RWPE1 (cell line): ENCODE results near the gene KDM8.
A peak's percentile ranks its signal among the peaks of the same experiment; 100 is the strongest.

Experiments
- CTCF ChIA-PET: fragments of 350-600 bp; sonication (Branson Sonifier 250); formaldehyde crosslinking; extraction: SDS; loops from one replicate; lab custom pipeline; 2021; lab: Yijun Ruan, JAX
- POLR2A ChIA-PET: fragments of 400-600 bp; formaldehyde crosslinking; extraction: SDS; loops from one replicate; lab custom pipeline; 2020; ENCODE audit warnings: antibody characterized with exemption; ENCODE audit not compliant: low non-redundant PET; lab: Yijun Ruan, JAX
- DNase-seq: peaks from one replicate; pipeline ENCODE4 v3.0.0; 2012; ENCODE audit warnings: low spot score
- H3K27ac ChIP-seq: fragments of 450-650 bp; 2 replicates; pipeline ENCODE4 v1.5.1; 2017
- TF ChIP-seq, protein P1 (sequence below): fragments of 450-650 bp; conservative IDR thresholded peaks from 2 replicates; pipeline ENCODE4 v1.5.1; 2017; ENCODE audit warnings: low read depth, mild to moderate bottlenecking

The KDM8 gene

GRCh38 chr16:27226976-27227705 is 23.8 kb downstream of the KDM8 start:
- H3K27ac ChIP-seq: peak overlapping the region; percentile 59
- ChIA-PET CTCF (interaction anchor here (0.6 to 1.1 kb wide), 4 partner anchors 85 to 746 kb away, joined by 3 to 7 read pairs (median 5); no protein-coding TSS in a partner anchor), POLR2A (no interaction called here)
- DNase-seq: no peak
- TF ChIP-seq, protein P1, sequence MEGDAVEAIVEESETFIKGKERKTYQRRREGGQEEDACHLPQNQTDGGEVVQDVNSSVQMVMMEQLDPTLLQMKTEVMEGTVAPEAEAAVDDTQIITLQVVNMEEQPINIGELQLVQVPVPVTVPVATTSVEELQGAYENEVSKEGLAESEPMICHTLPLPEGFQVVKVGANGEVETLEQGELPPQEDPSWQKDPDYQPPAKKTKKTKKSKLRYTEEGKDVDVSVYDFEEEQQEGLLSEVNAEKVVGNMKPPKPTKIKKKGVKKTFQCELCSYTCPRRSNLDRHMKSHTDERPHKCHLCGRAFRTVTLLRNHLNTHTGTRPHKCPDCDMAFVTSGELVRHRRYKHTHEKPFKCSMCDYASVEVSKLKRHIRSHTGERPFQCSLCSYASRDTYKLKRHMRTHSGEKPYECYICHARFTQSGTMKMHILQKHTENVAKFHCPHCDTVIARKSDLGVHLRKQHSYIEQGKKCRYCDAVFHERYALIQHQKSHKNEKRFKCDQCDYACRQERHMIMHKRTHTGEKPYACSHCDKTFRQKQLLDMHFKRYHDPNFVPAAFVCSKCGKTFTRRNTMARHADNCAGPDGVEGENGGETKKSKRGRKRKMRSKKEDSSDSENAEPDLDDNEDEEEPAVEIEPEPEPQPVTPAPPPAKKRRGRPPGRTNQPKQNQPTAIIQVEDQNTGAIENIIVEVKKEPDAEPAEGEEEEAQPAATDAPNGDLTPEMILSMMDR: no peak

- TF ChIP-seq, protein P1: no peak
- CTCF ChIA-PET: interaction anchor here (0.6 to 1.0 kb wide), 2 partner anchors 140 to 231 kb away, joined by 7 read pairs; no protein-coding TSS in a partner anchor
Measured at GRCh38 chr16:27228045-27228444, 24.7 kb downstream of the KDM8 start.

DNA sequence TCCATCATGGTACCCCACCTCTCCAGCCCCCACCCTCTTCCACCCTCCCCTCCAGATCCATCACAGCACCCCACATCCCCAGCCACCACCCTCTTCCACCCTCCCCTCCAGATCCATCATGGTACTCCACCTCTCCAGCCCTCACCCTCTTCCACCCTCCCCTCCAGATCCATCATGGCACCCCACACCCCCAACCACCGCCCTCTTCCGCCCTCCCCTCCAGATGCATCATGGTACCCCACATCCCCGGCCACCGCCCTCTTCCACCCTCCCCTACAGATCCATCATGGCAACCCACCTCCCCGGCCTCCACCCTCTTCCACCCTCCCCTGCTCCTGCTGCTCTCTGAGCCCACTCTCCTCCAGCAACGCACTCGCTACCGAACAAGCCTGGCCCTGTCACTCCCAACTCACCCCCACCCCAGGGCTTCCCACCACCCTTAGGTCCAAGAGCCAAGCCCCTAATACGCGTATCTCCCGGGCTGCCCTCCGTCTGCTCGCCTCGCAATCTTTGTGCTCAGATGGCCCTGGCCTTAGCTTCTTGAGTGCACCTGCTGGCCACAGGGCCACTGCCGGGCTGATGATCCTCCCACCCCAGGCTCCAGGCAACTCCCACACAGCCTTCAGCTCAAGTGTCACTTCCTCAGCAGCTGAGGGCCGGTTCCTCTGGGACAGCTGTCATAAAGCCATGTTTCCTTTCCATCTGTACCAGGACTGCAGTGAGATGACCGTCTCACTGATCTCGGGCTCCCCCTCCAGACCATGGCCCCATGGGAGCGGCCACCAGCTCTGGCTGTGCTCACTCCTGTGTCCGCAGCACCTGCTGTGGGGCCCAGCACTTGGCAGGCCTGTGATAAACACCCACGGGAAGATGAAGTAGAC is 25.5 kb downstream of the KDM8 start:
- CTCF ChIA-PET: interaction anchor here (0.6 kb wide), 1 partner anchor 104 kb away, joined by 3 read pairs; no protein-coding TSS in a partner anchor
- POLR2A ChIA-PET: no interaction called here
- TF ChIP-seq, protein P1: no peak
- no peak for DNase-seq
- H3K27ac ChIP-seq: no peak overlapping the region

More at GRCh38 chr16:27228045-27228444, 24.7 kb downstream of the KDM8 start:
- POLR2A ChIA-PET: no interaction called here
- no peak for DNase-seq
- peak overlapping the region; percentile 7; the same call in 1 of the 2 replicates for H3K27ac ChIP-seq

- CTCF ChIA-PET: no interaction called here
- no peak for DNase-seq
- POLR2A ChIA-PET: no interaction called here
- TF ChIP-seq, protein P1: no peak
- no peak overlapping the region for H3K27ac ChIP-seq
Measured at GRCh38 chr16:27229891-27230470, 26.7 kb downstream of the KDM8 start.

GRCh38 chr16:27230562-27231001 is 27.3 kb downstream of the KDM8 start:
- TF ChIP-seq, protein P1: no peak
- ChIA-PET CTCF (interaction anchor here (0.6 kb wide), 2 partner anchors 61 to 192 kb away, joined by 3 to 4 read pairs; no protein-coding TSS in a partner anchor), POLR2A (no interaction called here)
- DNase-seq: no peak
- H3K27ac ChIP-seq: no peak overlapping the region

DNA sequence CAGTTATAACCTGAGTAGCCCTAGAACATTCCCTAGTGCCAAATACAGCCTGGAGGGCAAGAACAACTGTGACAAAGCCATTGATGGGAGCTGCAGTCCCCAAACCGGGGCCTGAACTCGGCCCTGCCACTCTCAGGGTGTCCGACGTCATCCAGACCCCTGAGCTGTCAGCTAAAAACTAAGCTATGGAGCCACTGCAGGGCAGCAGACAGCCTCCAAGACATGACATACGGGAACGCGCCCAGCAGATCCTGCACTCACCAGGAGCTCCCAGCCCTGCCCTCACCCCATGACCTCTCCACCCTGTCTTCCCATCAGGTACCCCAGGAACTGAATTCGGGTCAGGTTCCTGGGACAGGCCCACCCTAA is 28.4 kb downstream of the KDM8 start:
- ChIA-PET CTCF (no interaction called here), POLR2A (no interaction called here)
- TF ChIP-seq, protein P1: no peak
- no peak overlapping the region for H3K27ac ChIP-seq
- DNase-seq: no peak
